GM12801 (cell line): ENCODE measurements around the gene IFI6.

Experiments used
- CTCF ChIP-seq: IDR thresholded peaks from one replicate; pipeline ENCODE4 v1.5.1; 2011; ENCODE audit warnings: control low read depth; ENCODE audit not compliant: insufficient read length; ENCODE audit errors: extremely low read depth

The IFI6 gene

DNA sequence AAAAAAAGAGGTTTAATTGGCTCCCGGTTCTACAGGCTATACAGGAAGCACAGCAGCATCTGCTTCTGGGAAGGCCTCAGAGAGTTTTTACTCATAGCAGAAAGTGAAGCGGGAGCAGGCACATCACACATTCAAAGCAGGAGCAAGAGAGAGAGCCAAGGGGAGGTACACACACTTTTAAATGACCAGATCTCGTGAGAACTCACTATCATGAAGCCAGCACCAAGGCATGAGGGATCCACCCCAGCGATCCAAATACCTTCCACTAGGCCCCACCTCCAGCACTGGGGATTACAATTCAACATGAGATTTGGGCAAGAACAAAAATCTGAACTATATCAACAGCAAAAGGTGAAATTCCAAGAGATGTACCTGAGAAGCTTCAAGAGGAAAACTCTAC is 33.0 kb upstream of the IFI6 start:
- TF ChIP-seq CTCF = no peak

GRCh38 chr1:27690183-27690582 is 18.2 kb upstream of the IFI6 start:
- no peak for TF ChIP-seq CTCF

DNA sequence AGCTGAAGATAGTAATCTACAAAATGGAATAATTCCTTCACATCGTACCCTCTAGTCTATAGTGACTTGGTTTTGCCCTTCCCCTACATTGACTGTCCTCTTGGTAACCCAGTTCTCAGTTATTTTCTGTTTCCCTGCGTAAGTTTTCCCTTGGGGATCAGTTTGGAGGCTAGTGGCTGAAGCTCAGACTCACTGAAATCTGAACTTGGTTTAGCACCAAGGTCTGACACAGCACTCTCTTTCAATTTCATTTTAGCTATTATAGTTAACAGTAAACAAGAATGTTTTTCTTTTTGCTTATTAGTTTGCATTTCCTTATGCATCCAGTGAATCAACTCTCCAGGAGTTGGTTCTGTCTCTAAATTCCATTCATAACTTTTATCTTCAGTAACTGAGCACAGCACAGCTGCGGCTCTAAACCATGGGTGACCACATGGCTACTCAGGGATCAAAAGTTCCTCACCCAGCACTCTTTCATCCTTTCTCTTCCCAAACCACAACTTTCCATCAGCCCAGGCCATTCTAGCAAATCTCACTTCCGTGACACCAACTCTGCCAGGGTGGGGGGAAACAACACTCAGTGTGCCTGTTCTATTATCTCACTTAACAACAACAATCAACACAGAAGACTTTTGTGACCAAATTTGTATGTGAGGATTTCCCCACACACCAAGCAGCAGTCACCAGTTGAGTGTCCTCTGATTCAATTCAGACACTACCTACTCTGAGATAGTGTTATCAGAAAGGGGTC is 17.6 kb upstream of the IFI6 start:
- no peak for TF ChIP-seq CTCF

- no peak for TF ChIP-seq CTCF
Measured at GRCh38 chr1:27687906-27688305, 15.9 kb upstream of the IFI6 start.

- TF ChIP-seq CTCF = no peak
Measured at GRCh38 chr1:27686223-27686990, 14.4 kb upstream of the IFI6 start.

DNA sequence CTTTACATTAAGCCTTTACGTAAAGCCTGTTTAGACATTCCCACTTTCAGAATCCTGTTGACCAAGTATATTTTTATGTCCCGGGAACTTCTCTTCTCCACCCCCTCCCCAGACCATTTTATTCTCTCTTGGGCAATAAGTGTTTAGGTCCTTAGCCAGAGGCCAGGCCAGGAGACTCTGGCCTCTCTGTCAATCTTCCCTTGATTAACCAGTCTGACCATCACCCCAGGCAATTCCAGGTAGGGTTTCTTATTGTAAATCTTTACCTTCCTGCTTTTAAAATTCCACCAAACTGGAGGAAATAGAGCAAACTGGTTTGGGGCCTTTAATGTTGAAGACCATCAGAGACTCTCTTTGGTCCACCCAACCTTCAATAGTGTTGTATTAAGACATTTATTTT is 12.2 kb upstream of the IFI6 start:
- no peak for TF ChIP-seq CTCF

GRCh38 chr1:27682351-27682944 is 10.5 kb upstream of the IFI6 start:
- no peak for TF ChIP-seq CTCF
